H1 (cell line): ENCODE results near the gene ERI3. TPM values are rescaled to one million over a fixed set of nuclear protein-coding genes. Genes with fewer than 3 reads are reported as not detected.

Experiments
- CTCF ChIA-PET: fragments of 300-600 bp; sonication (Branson Sonifier 250); formaldehyde crosslinking; loops from one replicate; lab custom pipeline; 2021; ENCODE audit not compliant: partially characterized antibody; lab: Charles Lee
- POLR2A ChIA-PET: fragments of 300-600 bp; sonication (Branson Sonifier 250); formaldehyde crosslinking; loops from one replicate; lab custom pipeline; 2021; ENCODE audit warnings: inconsistent platforms; ENCODE audit not compliant: partially characterized antibody; lab: Charles Lee
- DNase-seq, 2 experiments: peaks; one replicate each; pipeline versions ENCODE4 v3.0.0 to v3.0.0-alpha.2; 2010 to 2022; ENCODE audit warnings: low spot score in 2 of 2, low read depth in 1 of 2, mixed read lengths in 1 of 2
- FAIRE-seq: peaks from 2 replicates; lab custom pipeline; 2011; peaks lifted over from hg19 to GRCh38; lab: Jason Lieb, UNC
- H2AFZ ChIP-seq: 2 replicates; pipeline ENCODE4 v1.8.1; 2012; ENCODE audit warnings: low read length, inconsistent platforms
- H2AK5ac ChIP-seq: 2 replicates; pipeline ENCODE4 v1.6.1; 2013; ENCODE audit warnings: low read depth, low read length
- H2BK120ac ChIP-seq: replicated peaks from 2 replicates; pipeline ENCODE3; 2013; ENCODE audit warnings: low read depth, low read length, inconsistent platforms
- H2BK12ac ChIP-seq: 2 replicates; pipeline ENCODE4 v1.6.1; 2013; ENCODE audit warnings: low read depth, low read length
- H2BK15ac ChIP-seq: 2 replicates; pipeline ENCODE4 v1.6.1; 2013; ENCODE audit warnings: low read length
- H2BK20ac ChIP-seq: 2 replicates; pipeline ENCODE4 v1.6.1; 2013; ENCODE audit warnings: low read length
- H2BK5ac ChIP-seq: 2 replicates; pipeline ENCODE4 v1.6.1; 2013; ENCODE audit warnings: low read depth, low read length
- H3K14ac ChIP-seq: 2 replicates; pipeline ENCODE4 v1.6.1; 2013; ENCODE audit warnings: inconsistent platforms; ENCODE audit not compliant: insufficient read length
- H3K18ac ChIP-seq: 2 replicates; pipeline ENCODE4 v1.6.1; 2013; ENCODE audit warnings: low read length; ENCODE audit errors: extremely low read depth
- H3K23ac ChIP-seq: 2 replicates; pipeline ENCODE4 v1.6.1; 2013; ENCODE audit warnings: inconsistent platforms; ENCODE audit not compliant: insufficient read length
- H3K23me2 ChIP-seq: 2 replicates; pipeline ENCODE4 v1.6.1; 2013; ENCODE audit warnings: low read depth, low read length
- H3K27ac ChIP-seq: 2 replicates; pipeline ENCODE4 v1.6.1; 2011; ENCODE audit warnings: low read depth, low read length, inconsistent platforms
- H3K27me3 ChIP-seq, 4 experiments: replicated peaks in 1 of 4; 1 replicate in 1 of 4; 2 replicates in 3 of 4; pipeline versions ENCODE4 v1.6.1 to v1.8.1; 2011 to 2013; ENCODE audit warnings: low read length in 3 of 4, mild to moderate bottlenecking in 3 of 4, inconsistent platforms in 2 of 4, mixed read lengths in 2 of 4, moderate library complexity in 1 of 4; ENCODE audit not compliant: control insufficient read depth in 3 of 4, insufficient read depth in 3 of 4; ENCODE audit errors: extremely low read depth in 1 of 4
- H3K36me3 ChIP-seq, 4 experiments: 2 replicates each; pipeline versions ENCODE4 v1.6.1 to v1.8.1; 2011 to 2013; ENCODE audit warnings: mild to moderate bottlenecking in 4 of 4, low read length in 3 of 4, moderate library complexity in 2 of 4, control low read depth in 1 of 4, inconsistent platforms in 1 of 4; ENCODE audit not compliant: insufficient read depth in 4 of 4, control insufficient read depth in 2 of 4
- H3K4ac ChIP-seq: replicated peaks from 2 replicates; pipeline ENCODE3; 2013; ENCODE audit warnings: low read length, low read depth, mixed read lengths, inconsistent platforms; ENCODE audit not compliant: insufficient read length
- H3K4me1 ChIP-seq, 4 experiments: replicated peaks in 1 of 4; 1 replicate in 1 of 4; 2 replicates in 3 of 4; pipeline versions ENCODE4 v1.6.1 to v1.8.1; 2011 to 2013; ENCODE audit warnings: low read length in 3 of 4, inconsistent platforms in 2 of 4, mixed read lengths in 1 of 4; ENCODE audit not compliant: insufficient read depth in 4 of 4, control insufficient read depth in 3 of 4
- H3K4me2 ChIP-seq, 2 experiments: 2 replicates each; pipeline versions ENCODE4 v1.6.1 to v1.8.1; 2011 to 2013; ENCODE audit warnings: low read depth in 2 of 2, low read length in 2 of 2, control low read depth in 1 of 2, inconsistent platforms in 1 of 2, mild to moderate bottlenecking in 1 of 2; ENCODE audit not compliant: insufficient read depth in 1 of 2
- H3K4me3 ChIP-seq, 4 experiments: fragments of 200-600, 300-600 bp in 1 of 4; sonication (generic), shearing (Covaris generic), sonication (Bioruptor Twin) in 1 of 4; 2 replicates each; pipeline versions ENCODE4 v1.5.1 to v1.8.1; 2011 to 2016; ENCODE audit warnings: low read length in 4 of 4, low read depth in 3 of 4, control low read depth in 2 of 4, inconsistent platforms in 2 of 4, mild to moderate bottlenecking in 2 of 4, mixed read lengths in 1 of 4, moderate library complexity in 1 of 4; ENCODE audit not compliant: insufficient read depth in 2 of 4; ENCODE audit errors: extremely low read depth in 1 of 4
- H3K56ac ChIP-seq: replicated peaks from 2 replicates; pipeline ENCODE3; 2013; ENCODE audit warnings: low read depth, mild to moderate bottlenecking, mixed read lengths, low read length, inconsistent platforms; ENCODE audit not compliant: insufficient read length
- H3K79me1 ChIP-seq: 2 replicates; pipeline ENCODE4 v1.6.1; 2013; ENCODE audit warnings: low read depth, low read length, control low read depth
- H3K79me2 ChIP-seq, 2 experiments: 2 replicates each; pipeline versions ENCODE4 v1.6.1 to v1.8.1; 2012 to 2013; ENCODE audit warnings: low read length in 2 of 2, mild to moderate bottlenecking in 2 of 2, inconsistent platforms in 1 of 2; ENCODE audit not compliant: insufficient read depth in 2 of 2, control insufficient read depth in 1 of 2
- H3K9ac ChIP-seq, 4 experiments: replicated peaks in 1 of 4; 1 replicate in 1 of 4; 2 replicates in 3 of 4; pipeline versions ENCODE4 v1.6.1 to v1.8.1; 2011 to 2013; ENCODE audit warnings: low read depth in 3 of 4, low read length in 3 of 4, control low read depth in 2 of 4, mild to moderate bottlenecking in 2 of 4, moderate library complexity in 2 of 4, inconsistent platforms in 1 of 4; ENCODE audit errors: extremely low read depth in 1 of 4
- H3K9me3 ChIP-seq, 2 experiments: 2 replicates each; pipeline versions ENCODE4 v1.6.1 to v1.8.1; 2012 to 2013; ENCODE audit warnings: mild to moderate bottlenecking in 2 of 2, moderate library complexity in 2 of 2, control low read depth in 1 of 2, inconsistent platforms in 1 of 2, low read depth in 1 of 2, low read length in 1 of 2, mixed read lengths in 1 of 2; ENCODE audit not compliant: insufficient read depth in 2 of 2
- H4K20me1 ChIP-seq, 2 experiments: replicated peaks in 1 of 2; 2 replicates each; pipeline versions ENCODE3 to v1.8.1; 2011 to 2013; ENCODE audit warnings: inconsistent platforms in 2 of 2, low read length in 2 of 2, mild to moderate bottlenecking in 1 of 2; ENCODE audit not compliant: insufficient read depth in 2 of 2, control insufficient read depth in 1 of 2
- H4K5ac ChIP-seq: 2 replicates; pipeline ENCODE4 v1.6.1; 2013; ENCODE audit warnings: low read length, low read depth, mixed read lengths, inconsistent platforms; ENCODE audit not compliant: insufficient read length
- H4K8ac ChIP-seq: 2 replicates; pipeline ENCODE4 v1.8.0; 2013; ENCODE audit warnings: mild to moderate bottlenecking, moderate library complexity, low read length, inconsistent platforms; ENCODE audit not compliant: insufficient read depth; ENCODE audit errors: extremely low read depth
- H4K91ac ChIP-seq: replicated peaks from 2 replicates; pipeline ENCODE3; 2013; ENCODE audit warnings: low read length, mixed read lengths, inconsistent platforms; ENCODE audit not compliant: insufficient read length
- KDM5A ChIP-seq: fragments of 200-600 bp; IDR thresholded peaks from 2 replicates; pipeline ENCODE4 v1.7.1; 2012; ENCODE audit warnings: mild to moderate bottlenecking, low read length, inconsistent platforms, mixed read lengths
- POLR2A ChIP-seq, 2 experiments: IDR thresholded peaks; 1 replicate in 1 of 2; 2 replicates in 1 of 2; pipeline ENCODE4 v1.6.1; 2011; ENCODE audit warnings: low read depth in 2 of 2, low read length in 2 of 2, mild to moderate bottlenecking in 2 of 2; ENCODE audit errors: control extremely low read depth in 1 of 2
- POLR2AphosphoS5 ChIP-seq: IDR thresholded peaks from 2 replicates; pipeline ENCODE4 v1.6.1; 2011; ENCODE audit warnings: low read depth, low read length
- WGBS, 2 experiments: shearing (Covaris generic) in 1 of 2; methylation state at CpG; one replicate each; pipeline versions ENCODE4 v1.1.6 to v1.1.7; 2013 to 2015; ENCODE audit warnings: low lambda C conversion rate in 2 of 2, mixed read lengths in 2 of 2, inconsistent platforms in 1 of 2, low coverage in 1 of 2, missing lambda C conversion rate in 1 of 2; ENCODE audit not compliant: insufficient replicate concordance in 2 of 2, insufficient coverage in 1 of 2, insufficient read length in 1 of 2; ENCODE audit errors: extremely low coverage in 1 of 2, missing lambda C conversion rate in 1 of 2; 5-methylcytosine and 5-hydroxymethylcytosine counted together
- polyA plus RNA-seq, 7 experiments: library from polyadenylated mRNA; depleted of rRNA in 3 of 7; stranded (reverse) in 5 of 7; unstranded in 2 of 7; fragments of >200 nt in 5 of 7; fragments of 200-250 nt in 2 of 7; gene quantifications; 1 replicate in 5 of 7; 2 replicates in 1 of 7; 4 replicates in 1 of 7; pipeline versions ENCODE4 v1.2.1 to v1.2.3, GENCODE V29; 2011 to 2013; ENCODE audit warnings: missing spikeins in 2 of 7, mixed read lengths in 2 of 7
- total RNA-seq: library from RNA; stranded (reverse); fragmentation: NEBNext Ultra II Directional; extraction: Animal tissue kit (Norgen Biotek cat#: 25700); gene quantifications from 2 replicates; pipeline ENCODE4 v1.2.1, GENCODE V29; 2021

The ERI3 gene
- total and polyA plus RNA-seq, 2 of the 8 experiments (the other 6 are each of a cell fraction or from before 2014, with no cell fraction given) = 81.1 to 199 TPM

- Histone ChIP-seq H3K9ac (no peak overlapping the region), H4K91ac (no peak overlapping the region), H3K27ac (no peak overlapping the region), H3K79me2 (peaks cover 0 to 6% of the 10 kb centered on the region in 2 experiments; a peak in 1 of 4 replicates), H4K20me1 (peaks cover 2 to 19% of the 10 kb centered on the region in 2 experiments), H3K56ac (no peak overlapping the region), H3K27me3 (no peaks in the 10 kb centered on the region), H2AK5ac (no peak overlapping the region), H2BK12ac (no peak overlapping the region), H4K8ac (no peak overlapping the region; the same call in 1 of the 2 replicates)
- TF ChIP-seq KDM5A = no peak
- TF ChIP-seq POLR2A (IDR thresholded peaks at IDR 0.05; ENCODE audit: control extremely low read depth in 1 of 2, low read depth in 2 of 2, low read length in 2 of 2) = 0 out of 3 replicates have a peak, but pooled peaks of 1 of the 2 experiments have one; percentile 10
- TF ChIP-seq POLR2AphosphoS5 = 0 out of 2 replicates have a peak, but pooled peaks have one; percentile 28
- TF ChIP-seq, all 59 proteins: peak for 2
- Histone ChIP-seq H2BK120ac (no peak overlapping the region), H3K4me3 (no peak overlapping the region), H3K23me2 (peaks cover 4% of the 10 kb centered on the region), H3K79me1 (peaks cover 3% of the 10 kb centered on the region; the same call in 1 of the 2 replicates), H3K18ac (no peak overlapping the region), H2AFZ (no peak overlapping the region), H3K23ac (no peak overlapping the region), H3K36me3 (peaks cover 23 to 45% (median 31%) of the 10 kb centered on the region in 4 experiments), H2BK5ac (no peak overlapping the region), H3K4me2 (no peak overlapping the region), H3K4ac (no peak overlapping the region), H4K5ac (no peak overlapping the region), H3K9me3 (no peaks in the 10 kb centered on the region), H2BK20ac (no peak overlapping the region), H3K4me1 (peaks cover 0 to 6% (median 2%) of the 10 kb centered on the region in 4 experiments; a peak in 3 of 7 replicates), H3K14ac (no peak overlapping the region), H2BK15ac (no peak overlapping the region)
- DNase-seq (no peak), FAIRE-seq (no peak)
- WGBS, 2 experiments = 97% methylated on average over 24 of the region's 24 CpGs; no CpG with 5 or more reads in 1 of the 2 experiments
- POLR2A ChIA-PET = interaction anchor here (1.1 to 3.1 kb wide), 6 partner anchors 8 to 413 kb away, joined by 3 to 12 read pairs (median 4); no protein-coding TSS in a partner anchor
- CTCF ChIA-PET = interaction anchor here (0.6 to 18.7 kb wide), 50 partner anchors 9 to 778 kb away, joined by 3 to 250 read pairs (median 6); partner anchors contain the start of gene KLF17
These were observed 136.4 kb downstream of the ERI3 start for GRCh38 chr1:44218503-44219300.
